SU-DHL-6 (cell line): ENCODE data around the gene TSHR.

Experiments used
- H2AFZ ChIP-seq: fragments of 200-600 bp; sonication (generic); 2 replicates; pipeline ENCODE4 v1.6.1; 2014; ENCODE audit warnings: low read depth, mild to moderate bottlenecking, moderate library complexity, mixed read lengths, antibody characterized with exemption, low read length; ENCODE audit not compliant: severe bottlenecking
- H3F3A ChIP-seq: fragments of 200-600 bp; shearing (Covaris generic); 2 replicates; pipeline ENCODE4 v1.6.0; 2016; ENCODE audit warnings: antibody characterized with exemption, mild to moderate bottlenecking; ENCODE audit not compliant: insufficient read depth
- H3K27ac ChIP-seq: fragments of 200-600 bp; sonication (generic); 2 replicates; pipeline ENCODE4 v1.5.1; 2016; ENCODE audit warnings: low read depth, mild to moderate bottlenecking, low read length, moderate library complexity, mixed read lengths
- H3K27me3 ChIP-seq: fragments of 200-600 bp; sonication (generic), shearing (Covaris generic); 2 replicates; pipeline ENCODE4 v1.6.0; 2014; ENCODE audit warnings: mild to moderate bottlenecking, low read length
- H3K36me3 ChIP-seq: fragments of 200-600 bp; sonication (generic); 2 replicates; pipeline ENCODE4 v1.6.1; 2014; ENCODE audit warnings: mild to moderate bottlenecking, low read length, mixed read lengths
- H3K4me2 ChIP-seq: fragments of 300-600, 200-600 bp; shearing (Covaris generic), sonication (generic); 2 replicates; pipeline ENCODE4 v1.6.0; 2014; ENCODE audit warnings: low read length, low read depth, mild to moderate bottlenecking; ENCODE audit not compliant: poor library complexity, severe bottlenecking
- H3K4me3 ChIP-seq: fragments of 200-600 bp; sonication (generic); 2 replicates; pipeline ENCODE4 v1.5.1; 2014; ENCODE audit warnings: antibody characterized with exemption, low read length, mild to moderate bottlenecking, mixed read lengths; ENCODE audit not compliant: insufficient read depth, poor library complexity, severe bottlenecking
- H3K79me2 ChIP-seq: fragments of 200-600 bp; sonication (generic); 2 replicates; pipeline ENCODE4 v1.6.1; 2014; ENCODE audit warnings: mild to moderate bottlenecking, low read length, moderate library complexity; ENCODE audit not compliant: insufficient read depth
- H3K9ac ChIP-seq: fragments of 200-600 bp; sonication (generic); 2 replicates; pipeline ENCODE4 v1.7.0; 2014; ENCODE audit warnings: mild to moderate bottlenecking, low read length
- H3K9me2 ChIP-seq: fragments of 200-600 bp; sonication (generic); replicated peaks from 2 replicates; pipeline ENCODE4 v1.6.1; 2014; ENCODE audit warnings: low read length; ENCODE audit not compliant: insufficient read depth
- H3K9me3 ChIP-seq: fragments of 200-600 bp; sonication (generic); 2 replicates; pipeline ENCODE4 v1.6.1; 2014; ENCODE audit warnings: low read length, mixed read lengths; ENCODE audit not compliant: insufficient read depth
- H4K20me1 ChIP-seq: fragments of 200-600 bp; sonication (generic); 2 replicates; pipeline ENCODE4 v1.6.1; 2014; ENCODE audit warnings: low read depth, mild to moderate bottlenecking, antibody characterized with exemption, low read length, moderate library complexity, mixed read lengths
- CTCF ChIP-seq: fragments of 200-600 bp; sonication (generic); IDR thresholded peaks from one replicate; pipeline ENCODE4 v1.5.1; 2017; ENCODE audit warnings: antibody characterized with exemption, mild to moderate bottlenecking, low read length, moderate library complexity; ENCODE audit not compliant: insufficient read depth, poor library complexity, severe bottlenecking
- EZH2phosphoT487 ChIP-seq: fragments of 200-600 bp; sonication (generic), shearing (Covaris generic); conservative IDR thresholded peaks from 2 replicates; pipeline ENCODE4 v1.6.1; 2018; ENCODE audit warnings: mild to moderate bottlenecking, antibody characterized with exemption, low read length, moderate library complexity, mixed read lengths

The TSHR gene

GRCh38 chr14:80988735-80989429, 33.5 kb downstream of the TSHR start:
- no peak overlapping the region for H3K4me2 ChIP-seq

GRCh38 chr14:80992580-80992979, 37.2 kb downstream of the TSHR start:
- Histone ChIP-seq H3K79me2 (no peaks in the 10 kb centered on the region), H3K4me3 (no peak overlapping the region), H2AFZ (no peak overlapping the region), H3K4me2 (no peak overlapping the region), H3K9ac (no peak overlapping the region), H3K9me3 (no peaks in the 10 kb centered on the region), H3K27ac (no peak overlapping the region), H3K27me3 (no peaks in the 10 kb centered on the region), H3K9me2 (no peaks in the 10 kb centered on the region), H3K36me3 (no peaks in the 10 kb centered on the region), H4K20me1 (no peaks in the 10 kb centered on the region), H3F3A (no peaks in the 10 kb centered on the region)
- TF ChIP-seq EZH2phosphoT487 (no peak), CTCF (no peak)

More at GRCh38 chr14:80988735-80989429, 33.5 kb downstream of the TSHR start:
- H3K4me3 ChIP-seq = no peak overlapping the region
- TF ChIP-seq CTCF (no peak), EZH2phosphoT487 (no peak)
- H3K27ac ChIP-seq = no peak overlapping the region
- H3K27me3 ChIP-seq = no peaks in the 10 kb centered on the region
- H4K20me1 ChIP-seq = no peaks in the 10 kb centered on the region
- no peak overlapping the region for H3K9ac ChIP-seq
- H3K9me2 ChIP-seq = no peaks in the 10 kb centered on the region
- H3K9me3 ChIP-seq = no peaks in the 10 kb centered on the region
- H3F3A ChIP-seq = no peaks in the 10 kb centered on the region
- H3K79me2 ChIP-seq = no peaks in the 10 kb centered on the region
- H2AFZ ChIP-seq = no peak overlapping the region
- H3K36me3 ChIP-seq = no peaks in the 10 kb centered on the region

GRCh38 chr14:80996049-80996901, 40.9 kb downstream of the TSHR start:
- Histone ChIP-seq H3K27ac (no peak overlapping the region), H3K4me3 (no peak overlapping the region), H3K36me3 (no peaks in the 10 kb centered on the region), H3F3A (no peaks in the 10 kb centered on the region), H3K27me3 (no peaks in the 10 kb centered on the region), H3K79me2 (no peaks in the 10 kb centered on the region), H4K20me1 (no peaks in the 10 kb centered on the region), H3K9me2 (no peaks in the 10 kb centered on the region), H3K9ac (no peak overlapping the region), H3K9me3 (no peaks in the 10 kb centered on the region), H2AFZ (no peak overlapping the region), H3K4me2 (no peak overlapping the region)
- no peak for TF ChIP-seq EZH2phosphoT487
- TF ChIP-seq CTCF = peak; percentile 71
